ENCODE results near the gene NFAT5. TPM values are rescaled to one million over a fixed set of nuclear protein-coding genes. Genes with fewer than 3 reads are reported as not detected.
A peak's percentile ranks its signal among the peaks of the same experiment; 100 is the strongest.

Gene NFAT5
- total RNA-seq, 2 donors from 2014 or later: 33.0 to 76.0 TPM

DNA sequence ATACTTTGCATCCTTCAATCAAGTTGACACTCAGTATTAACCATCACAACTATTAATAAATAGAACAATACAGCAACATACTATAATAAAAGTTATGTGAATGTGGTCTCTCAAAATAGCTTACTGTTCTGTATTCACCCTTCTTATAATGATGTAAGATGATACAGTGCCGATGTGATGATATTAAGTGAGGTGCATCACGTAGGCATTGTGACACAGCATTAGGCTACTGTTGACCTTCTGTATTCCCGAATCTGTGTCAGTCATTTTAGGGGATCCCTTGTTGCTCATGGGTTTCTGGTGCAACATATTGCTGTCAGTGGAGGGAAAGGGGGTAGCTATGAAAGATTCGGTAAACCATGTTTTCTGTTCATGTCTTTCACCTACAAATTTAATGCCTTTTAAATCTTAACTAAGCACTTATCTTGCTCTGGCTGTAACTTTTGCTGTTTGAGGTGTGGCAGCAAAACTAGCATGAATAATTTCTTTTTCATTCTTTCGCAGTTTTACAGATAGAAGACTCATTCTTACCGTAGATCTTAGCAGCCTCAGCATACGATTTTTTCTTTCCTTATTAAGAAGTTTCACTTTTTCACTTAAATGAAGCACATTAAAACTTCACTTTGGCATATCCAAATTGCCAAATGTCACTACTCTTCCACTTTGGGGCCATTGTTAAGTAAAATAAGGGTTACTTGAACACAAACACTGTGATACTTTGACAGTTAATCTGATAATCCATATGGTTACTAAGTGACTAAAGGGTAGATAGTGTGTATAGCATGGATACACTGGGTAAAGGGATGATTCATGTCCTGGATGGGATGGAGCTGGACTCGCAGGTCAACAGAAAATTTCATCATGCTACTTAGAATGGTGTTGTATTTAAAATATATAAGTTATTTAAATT is 29.6 kb downstream of the NFAT5 start:
- no peaks in the 10 kb centered on the region for H3K9me3 Mint-ChIP-seq
- no peaks in the 10 kb centered on the region for H3K27me3 Mint-ChIP-seq
- peaks cover 23% of the 10 kb centered on the region for H3K4me1 Mint-ChIP-seq
- H3K36me3 Mint-ChIP-seq (ENCODE audit: low read depth): peaks cover 65% of the 10 kb centered on the region
- peak overlapping the region; percentile 57 for H3K4me3 Mint-ChIP-seq
- ATAC-seq (replicated peaks): peak; percentile 52
- peak overlapping the region; percentile 58 for H3K27ac Mint-ChIP-seq

GRCh38 chr16:69596801-69597200 is 31.0 kb downstream of the NFAT5 start:
- ATAC-seq (replicated peaks): no peak
- Mint-ChIP-seq H3K9me3 (no peaks in the 10 kb centered on the region), H3K4me1 (peaks cover 25% of the 10 kb centered on the region), H3K4me3 (no peak overlapping the region), H3K27me3 (no peaks in the 10 kb centered on the region), H3K27ac (no peak overlapping the region), H3K36me3 (ENCODE audit: low read depth) (peaks cover 62% of the 10 kb centered on the region)

DNA sequence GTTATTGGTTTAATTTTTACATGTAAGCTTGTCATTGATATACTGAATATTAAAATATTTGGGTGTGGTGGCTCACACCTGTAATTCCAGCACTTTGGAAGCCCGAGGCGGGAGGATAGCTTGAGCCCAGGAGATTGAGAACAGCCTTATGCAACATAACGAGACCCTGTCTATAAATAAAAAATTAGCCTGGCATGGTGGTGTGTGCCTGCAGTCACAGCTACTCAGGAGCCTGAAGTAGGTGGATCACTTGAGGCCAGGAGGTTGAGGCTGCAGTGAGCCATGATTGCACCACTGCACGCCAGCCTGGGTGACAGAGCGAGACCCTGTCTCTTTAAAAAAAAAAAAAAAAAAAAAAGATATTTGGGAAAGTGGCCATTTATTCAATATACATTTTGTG is 32.3 kb downstream of the NFAT5 start:
- ATAC-seq (replicated peaks): no peak
- Mint-ChIP-seq H3K4me3 (no peak overlapping the region), H3K4me1 (peaks cover 25% of the 10 kb centered on the region), H3K27ac (no peak overlapping the region), H3K36me3 (ENCODE audit: low read depth) (peaks cover 54% of the 10 kb centered on the region), H3K9me3 (no peaks in the 10 kb centered on the region), H3K27me3 (no peaks in the 10 kb centered on the region)

GRCh38 chr16:69599731-69600130 is 34.0 kb downstream of the NFAT5 start:
- H3K36me3 Mint-ChIP-seq (ENCODE audit: low read depth): peaks cover 60% of the 10 kb centered on the region
- no peak overlapping the region for H3K4me3 Mint-ChIP-seq
- no peaks in the 10 kb centered on the region for H3K27me3 Mint-ChIP-seq
- no peak overlapping the region for H3K27ac Mint-ChIP-seq
- no peaks in the 10 kb centered on the region for H3K9me3 Mint-ChIP-seq
- no peak for ATAC-seq (replicated peaks)
- H3K4me1 Mint-ChIP-seq: peaks cover 29% of the 10 kb centered on the region

DNA sequence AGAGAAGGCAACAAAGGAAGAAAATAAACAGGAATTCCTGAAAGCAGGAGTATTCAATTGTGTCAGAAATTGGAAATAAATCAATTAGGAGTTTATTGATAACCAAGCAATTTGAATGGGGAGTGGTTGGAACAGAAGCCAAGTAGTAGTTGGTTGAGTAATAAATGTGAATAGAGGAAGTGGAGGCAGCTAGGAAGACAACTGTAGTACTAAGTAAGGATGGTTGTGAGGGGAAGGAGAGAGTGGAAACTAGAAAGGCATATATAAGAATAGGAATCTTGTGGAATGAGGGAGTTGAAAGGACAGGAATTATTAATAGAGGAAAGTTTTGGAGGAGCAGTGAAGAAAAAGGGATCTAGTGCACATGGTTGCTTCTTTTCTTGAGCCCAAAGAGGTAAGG is 34.4 kb downstream of the NFAT5 start:
- Mint-ChIP-seq H3K27ac (no peak overlapping the region), H3K4me3 (no peak overlapping the region), H3K27me3 (no peaks in the 10 kb centered on the region), H3K9me3 (no peaks in the 10 kb centered on the region), H3K4me1 (peaks cover 30% of the 10 kb centered on the region), H3K36me3 (ENCODE audit: low read depth) (peaks cover 61% of the 10 kb centered on the region)
- no peak for ATAC-seq (replicated peaks)

DNA sequence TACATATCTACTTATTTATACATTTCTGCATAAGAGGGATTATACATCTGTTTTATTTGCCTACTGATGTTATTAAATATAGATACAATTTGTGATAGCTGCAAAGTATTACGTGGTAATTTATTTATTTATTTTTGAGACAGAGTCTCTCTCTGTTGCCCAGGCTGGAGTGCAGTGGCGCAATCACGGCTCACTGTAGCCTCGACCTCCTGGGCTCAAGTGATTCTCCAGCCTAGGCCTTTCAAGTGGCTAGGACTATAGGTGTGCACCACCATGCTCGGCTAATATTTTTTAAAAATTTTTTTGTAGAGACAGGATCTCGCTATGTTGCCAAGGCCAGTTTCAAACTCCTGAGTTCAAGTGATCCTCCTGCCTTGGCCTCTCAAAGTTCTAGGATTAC is 35.5 kb downstream of the NFAT5 start:
- H3K4me3 Mint-ChIP-seq: no peak overlapping the region
- no peak overlapping the region for H3K27ac Mint-ChIP-seq
- H3K27me3 Mint-ChIP-seq: no peaks in the 10 kb centered on the region
- peaks cover 28% of the 10 kb centered on the region for H3K4me1 Mint-ChIP-seq
- H3K9me3 Mint-ChIP-seq: no peaks in the 10 kb centered on the region
- H3K36me3 Mint-ChIP-seq (ENCODE audit: low read depth): peaks cover 57% of the 10 kb centered on the region
- ATAC-seq (replicated peaks): no peak

- Mint-ChIP-seq H3K27me3 (no peaks in the 10 kb centered on the region), H3K4me3 (peak overlapping the region; percentile 61), H3K9me3 (no peaks in the 10 kb centered on the region), H3K27ac (peak overlapping the region; percentile 84), H3K36me3 (ENCODE audit: low read depth) (peaks cover 55% of the 10 kb centered on the region), H3K4me1 (peaks cover 33% of the 10 kb centered on the region)
- peak; percentile 66 for ATAC-seq (replicated peaks)
These were observed 41.2 kb downstream of the NFAT5 start for GRCh38 chr16:69606985-69607384.

DNA sequence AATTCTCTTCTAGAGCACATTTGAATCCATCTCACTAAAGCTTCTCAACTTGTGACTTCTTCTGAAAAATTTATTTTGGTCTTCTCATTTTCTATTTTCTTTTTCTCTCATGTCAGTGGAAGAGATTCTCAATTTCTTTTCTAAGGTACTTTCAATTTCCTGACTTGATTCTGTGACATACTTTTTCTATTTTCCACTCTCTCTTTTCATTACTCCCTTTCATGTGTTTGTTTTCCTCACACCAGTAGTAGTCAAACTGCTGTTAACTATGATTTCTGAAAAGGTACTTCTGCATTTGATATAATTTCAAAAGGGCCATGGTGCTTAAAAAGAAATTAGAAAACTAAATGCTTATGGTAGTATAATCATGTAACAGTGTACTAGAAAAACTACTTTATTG is 41.9 kb downstream of the NFAT5 start:
- no peaks in the 10 kb centered on the region for H3K27me3 Mint-ChIP-seq
- H3K4me3 Mint-ChIP-seq: peak overlapping the region; percentile 61
- peak overlapping the region; percentile 84 for H3K27ac Mint-ChIP-seq
- H3K4me1 Mint-ChIP-seq: peaks cover 34% of the 10 kb centered on the region
- H3K36me3 Mint-ChIP-seq (ENCODE audit: low read depth): peaks cover 55% of the 10 kb centered on the region
- no peaks in the 10 kb centered on the region for H3K9me3 Mint-ChIP-seq
- ATAC-seq (replicated peaks): peak; percentile 51

DNA sequence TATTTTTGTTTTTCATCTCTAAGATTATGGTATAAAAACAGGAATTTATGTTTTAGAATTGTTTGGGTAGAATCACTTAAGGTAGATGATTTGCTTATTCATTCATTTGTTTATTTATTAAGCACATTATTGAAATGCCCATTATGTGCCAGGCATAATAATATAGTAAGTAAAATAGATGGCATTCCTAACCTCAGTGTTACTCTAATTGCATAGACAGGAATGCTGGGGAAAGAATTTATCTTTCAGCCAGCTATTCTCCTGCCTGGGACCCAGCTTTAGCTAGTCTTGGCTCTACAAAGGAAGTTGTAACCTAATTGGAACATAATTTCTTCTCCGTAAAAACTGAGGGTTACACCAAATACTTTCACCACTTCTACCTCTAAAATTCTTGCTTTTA is 44.6 kb downstream of the NFAT5 start:
- Mint-ChIP-seq H3K36me3 (ENCODE audit: low read depth) (peaks cover 56% of the 10 kb centered on the region), H3K9me3 (no peaks in the 10 kb centered on the region), H3K27me3 (no peaks in the 10 kb centered on the region), H3K27ac (no peak overlapping the region), H3K4me3 (no peak overlapping the region), H3K4me1 (peaks cover 39% of the 10 kb centered on the region)
- ATAC-seq (replicated peaks): no peak

- peaks cover 44% of the 10 kb centered on the region for H3K4me1 Mint-ChIP-seq
- H3K4me3 Mint-ChIP-seq: no peak overlapping the region
- H3K27ac Mint-ChIP-seq: no peak overlapping the region
These were observed 45.4 kb downstream of the NFAT5 start for GRCh38 chr16:69611103-69611640.

DNA sequence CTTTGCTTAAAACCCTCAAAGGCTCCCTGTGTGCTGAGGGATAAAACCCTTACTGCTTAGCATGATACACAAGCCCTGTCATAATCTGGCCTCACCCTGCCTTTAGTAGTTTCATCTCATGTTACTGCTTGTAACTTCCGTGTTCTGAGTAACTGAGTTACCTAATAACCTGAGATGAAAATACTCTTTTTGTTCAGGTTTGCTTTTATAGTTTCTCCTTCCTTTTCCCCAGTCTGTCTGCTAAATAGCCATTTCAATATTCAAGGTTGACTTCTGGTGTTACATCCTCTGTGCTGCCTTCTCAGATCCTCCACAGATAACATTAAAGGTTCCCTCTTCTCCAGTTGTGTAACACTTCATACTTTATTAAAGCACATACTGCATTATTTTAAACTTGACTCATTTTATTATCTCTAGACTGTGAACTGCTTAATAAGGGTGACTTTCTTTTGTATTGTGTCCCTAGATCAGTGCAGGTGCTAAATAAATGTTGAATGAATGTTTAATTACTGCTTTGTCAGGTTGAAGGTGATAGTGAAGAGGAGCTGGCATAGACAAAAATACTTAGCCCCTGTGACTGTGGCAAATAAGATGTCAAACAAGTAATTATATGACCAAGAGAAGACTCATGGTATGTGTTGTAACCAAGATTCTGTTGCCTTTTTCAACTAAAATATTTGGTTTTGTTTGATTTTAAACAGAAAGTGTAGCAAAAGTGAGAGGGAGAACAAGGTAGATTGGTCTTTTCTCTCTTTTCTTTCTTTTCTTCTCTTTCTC is 47.8 kb downstream of the NFAT5 start:
- H3K36me3 Mint-ChIP-seq (ENCODE audit: low read depth): peaks cover 53% of the 10 kb centered on the region
- H3K27me3 Mint-ChIP-seq: no peaks in the 10 kb centered on the region
- peaks cover 34% of the 10 kb centered on the region for H3K4me1 Mint-ChIP-seq
- H3K9me3 Mint-ChIP-seq: no peaks in the 10 kb centered on the region
- H3K27ac Mint-ChIP-seq: peak overlapping the region; percentile 4
- no peak overlapping the region for H3K4me3 Mint-ChIP-seq
- peak; percentile 60 for ATAC-seq (replicated peaks)

More at GRCh38 chr16:69611103-69611640, 45.4 kb downstream of the NFAT5 start:
- Mint-ChIP-seq H3K27me3 (no peaks in the 10 kb centered on the region), H3K9me3 (no peaks in the 10 kb centered on the region), H3K36me3 (ENCODE audit: low read depth) (peaks cover 60% of the 10 kb centered on the region)
- ATAC-seq (replicated peaks): no peak

DNA sequence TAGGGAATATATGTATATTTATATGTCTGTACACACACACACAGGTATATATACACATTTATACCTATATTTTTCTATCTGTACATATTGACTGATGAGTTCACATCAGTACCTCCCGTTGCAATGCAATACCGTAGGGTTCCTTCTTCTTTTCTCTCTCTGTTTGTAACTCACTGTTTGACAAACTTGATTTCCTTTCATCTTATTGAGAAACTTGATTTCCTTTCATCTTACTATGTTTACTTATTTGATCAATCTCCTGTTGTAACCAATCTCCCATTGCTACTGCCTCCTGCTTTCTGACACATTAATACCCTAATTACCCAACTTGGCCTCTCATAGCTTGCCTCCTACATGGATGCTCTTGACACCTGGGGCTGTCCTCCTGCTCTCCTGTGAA is 49.8 kb downstream of the NFAT5 start:
- peaks cover 49% of the 10 kb centered on the region for H3K36me3 Mint-ChIP-seq (ENCODE audit: low read depth)
- no peak overlapping the region for H3K27ac Mint-ChIP-seq
- H3K27me3 Mint-ChIP-seq: no peaks in the 10 kb centered on the region
- no peaks in the 10 kb centered on the region for H3K9me3 Mint-ChIP-seq
- H3K4me1 Mint-ChIP-seq: peaks cover 26% of the 10 kb centered on the region
- no peak overlapping the region for H3K4me3 Mint-ChIP-seq
- ATAC-seq (replicated peaks): no peak

- no peak for ATAC-seq (replicated peaks)
- Mint-ChIP-seq H3K27me3 (no peaks in the 10 kb centered on the region), H3K36me3 (ENCODE audit: low read depth) (peaks cover 52% of the 10 kb centered on the region), H3K9me3 (no peaks in the 10 kb centered on the region), H3K27ac (no peak overlapping the region), H3K4me3 (no peak overlapping the region), H3K4me1 (peaks cover 28% of the 10 kb centered on the region)
These were observed 50.3 kb downstream of the NFAT5 start for GRCh38 chr16:69616082-69616481.

DNA sequence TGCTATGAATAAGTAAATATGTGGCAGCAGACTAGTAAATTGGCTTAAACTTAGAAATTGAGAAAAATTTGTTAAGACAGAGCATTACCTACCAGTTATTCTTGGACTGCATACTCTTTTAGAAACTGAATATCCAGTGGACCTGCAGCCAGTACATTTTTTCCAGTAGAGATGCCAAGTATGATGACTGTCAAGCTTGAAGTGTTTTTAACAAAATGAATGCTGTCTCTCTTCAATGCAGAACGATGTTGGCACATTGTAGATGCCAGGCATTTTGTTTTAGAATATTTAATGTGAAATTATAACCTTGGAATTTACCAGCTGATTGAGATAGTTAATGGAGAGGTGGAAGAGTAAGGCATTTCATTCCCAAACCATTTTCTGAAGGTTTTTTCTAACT is 52.5 kb downstream of the NFAT5 start:
- no peak for ATAC-seq (replicated peaks)
- H3K27me3 Mint-ChIP-seq: no peaks in the 10 kb centered on the region
- H3K36me3 Mint-ChIP-seq (ENCODE audit: low read depth): peaks cover 66% of the 10 kb centered on the region
- H3K4me3 Mint-ChIP-seq: no peak overlapping the region
- H3K9me3 Mint-ChIP-seq: no peaks in the 10 kb centered on the region
- H3K27ac Mint-ChIP-seq: no peak overlapping the region
- H3K4me1 Mint-ChIP-seq: peaks cover 23% of the 10 kb centered on the region
